HepG2 (cell line): ENCODE measurements around the gene ZNF747. TPM values are rescaled to one million over a fixed set of nuclear protein-coding genes. Genes with fewer than 3 reads are reported as not detected.

Experiments
- ARNT2 ChIP-seq: sonication (generic); formaldehyde crosslinking; IDR thresholded peaks from 2 replicates; pipeline ENCODE4 v1.8.0; 2022; ENCODE audit warnings: mild to moderate bottlenecking, low read depth, missing genetic modification reagents, moderate library complexity
- FIP1L1 ChIP-seq: fragments of 200-400 bp; formaldehyde crosslinking; IDR thresholded peaks from 2 replicates; pipeline ENCODE4 v1.6.1; 2018; ENCODE audit warnings: low read depth, mild to moderate bottlenecking, low read length, moderate library complexity, borderline replicate concordance; ENCODE audit not compliant: insufficient read depth
- FOXK1 ChIP-seq: sonication (generic); formaldehyde crosslinking; IDR thresholded peaks from 2 replicates; pipeline ENCODE4 v1.4.0; 2020; ENCODE audit warnings: low read depth, missing genetic modification reagents, borderline replicate concordance
- KAT7 ChIP-seq: IDR thresholded peaks from 2 replicates; pipeline ENCODE4 v1.6.1; 2018; ENCODE audit warnings: borderline replicate concordance, missing compliant biosample characterization
- KDM2A ChIP-seq: sonication (generic); formaldehyde crosslinking; IDR thresholded peaks from 2 replicates; pipeline ENCODE4 v1.4.0; 2020; ENCODE audit warnings: low read depth, missing genetic modification reagents, borderline replicate concordance
- KLF15 ChIP-seq: sonication (generic); formaldehyde crosslinking; IDR thresholded peaks from 2 replicates; pipeline ENCODE4 v1.8.1; 2023; ENCODE audit warnings: borderline replicate concordance, mild to moderate bottlenecking, inconsistent platforms, missing genetic modification reagents, mixed read lengths
- NFRKB ChIP-seq: fragments of 450-650 bp; IDR thresholded peaks from 2 replicates; pipeline ENCODE4 v1.6.1; 2017
- RAD21 ChIP-seq: fragments of 450-650 bp; formaldehyde crosslinking; IDR thresholded peaks from 2 replicates; pipeline ENCODE4 v1.5.0; 2020; ENCODE audit warnings: mild to moderate bottlenecking
- SMAD1 ChIP-seq: sonication (generic); formaldehyde crosslinking; IDR thresholded peaks from 2 replicates; pipeline ENCODE4 v1.4.0; 2020; ENCODE audit warnings: missing genetic modification reagents, low read depth, mild to moderate bottlenecking, borderline replicate concordance
- SNAPC2 ChIP-seq: sonication (generic); formaldehyde crosslinking; IDR thresholded peaks from 2 replicates; pipeline ENCODE4 v1.8.1; 2022; ENCODE audit warnings: mild to moderate bottlenecking, missing genetic modification reagents
- SP2 ChIP-seq: sonication (generic); formaldehyde crosslinking; IDR thresholded peaks from 2 replicates; pipeline ENCODE4 v1.5.1; 2020; ENCODE audit warnings: mild to moderate bottlenecking, missing genetic modification reagents
- SRSF1 ChIP-seq: fragments of 200-400 bp; formaldehyde crosslinking; optimal IDR thresholded peaks from 2 replicates; pipeline ENCODE3; 2017; ENCODE audit warnings: mild to moderate bottlenecking, low read depth, low read length, moderate library complexity
- STAT5B ChIP-seq: sonication (generic); formaldehyde crosslinking; IDR thresholded peaks from 2 replicates; pipeline ENCODE4 v1.4.0; 2020; ENCODE audit warnings: missing genetic modification reagents
- ZBTB21 ChIP-seq: sonication (generic); formaldehyde crosslinking; IDR thresholded peaks from 2 replicates; pipeline ENCODE4 v1.4.0; 2020; ENCODE audit warnings: missing genetic modification reagents
- ZBTB42 ChIP-seq: sonication (generic); formaldehyde crosslinking; IDR thresholded peaks from 2 replicates; pipeline ENCODE4 v1.5.0; 2020; ENCODE audit warnings: mild to moderate bottlenecking, missing genetic modification reagents
- ZMYM2 ChIP-seq: sonication (generic); formaldehyde crosslinking; IDR thresholded peaks from 2 replicates; pipeline ENCODE4 v1.8.0; 2022; ENCODE audit warnings: mild to moderate bottlenecking, missing genetic modification reagents
- ZNF101 ChIP-seq: sonication (generic); formaldehyde crosslinking; IDR thresholded peaks from 2 replicates; pipeline ENCODE4 v1.4.0; 2020; ENCODE audit warnings: mild to moderate bottlenecking, low read depth, missing genetic modification reagents, borderline replicate concordance
- ZNF207 ChIP-seq: fragments of 450-650 bp; IDR thresholded peaks from 2 replicates; pipeline ENCODE4 v1.6.1; 2016; ENCODE audit warnings: antibody characterized with exemption, borderline replicate concordance
- ZNF335 ChIP-seq: sonication (generic); formaldehyde crosslinking; IDR thresholded peaks from 2 replicates; pipeline ENCODE4 v1.4.0; 2020; ENCODE audit warnings: missing genetic modification reagents
- ZNF337 ChIP-seq: sonication (generic); formaldehyde crosslinking; IDR thresholded peaks from 2 replicates; pipeline ENCODE4 v1.5.1; 2020; ENCODE audit warnings: missing genetic modification reagents, low read depth, mild to moderate bottlenecking, borderline replicate concordance
- ZNF546 ChIP-seq: sonication (generic); formaldehyde crosslinking; conservative IDR thresholded peaks from 2 replicates; pipeline ENCODE4 v1.8.1; 2023; ENCODE audit warnings: mild to moderate bottlenecking, missing genetic modification reagents
- ZNF605 ChIP-seq: sonication (generic); formaldehyde crosslinking; IDR thresholded peaks from 2 replicates; pipeline ENCODE4 v1.8.0; 2022; ENCODE audit warnings: mild to moderate bottlenecking, missing genetic modification reagents
- polyA plus RNA-seq, 8 experiments: library from polyadenylated mRNA; depleted of rRNA in 3 of 8; stranded (reverse) in 7 of 8; unstranded in 1 of 8; fragments of >200 nt; fragmentation: Illumina TruSeq in 4 of 8; extraction: Trizol in 4 of 8; gene quantifications; 2 replicates each; pipeline versions ENCODE4 v1.2.1 to v1.2.3, GENCODE V29; 2011 to 2016; ENCODE audit warnings: low read depth in 4 of 8, missing spikeins in 1 of 8, mixed read lengths in 1 of 8; ENCODE audit not compliant: insufficient read depth in 1 of 8
- total RNA-seq, 5 experiments: library from RNA; depleted of rRNA; stranded (reverse); fragments of >200 nt; fragmentation: Illumina TruSeq; extraction: Trizol; gene quantifications; 2 replicates each; pipeline ENCODE4 v1.2.3, GENCODE V29; 2016; ENCODE audit warnings: low read depth in 1 of 5
- TF ChIP-seq, protein P1 (sequence below): IDR thresholded peaks from 2 replicates; pipeline ENCODE4 v1.6.1; 2016
- TF ChIP-seq, protein P2 (sequence below): sonication (generic); formaldehyde crosslinking; IDR thresholded peaks from 2 replicates; pipeline ENCODE4 v1.5.0; 2020; ENCODE audit warnings: missing genetic modification reagents, mild to moderate bottlenecking, borderline replicate concordance
- TF ChIP-seq, protein P3 (sequence below): sonication (generic); formaldehyde crosslinking; conservative IDR thresholded peaks from 2 replicates; pipeline ENCODE4 v1.8.0; 2022; ENCODE audit warnings: mild to moderate bottlenecking, moderate library complexity, missing genetic modification reagents

The ZNF747 gene
- total and polyA plus RNA-seq, 2 of the 13 experiments (the other 11 are each of a cell fraction or from before 2014, with no cell fraction given), result 7.2 to 10.2 TPM

DNA sequence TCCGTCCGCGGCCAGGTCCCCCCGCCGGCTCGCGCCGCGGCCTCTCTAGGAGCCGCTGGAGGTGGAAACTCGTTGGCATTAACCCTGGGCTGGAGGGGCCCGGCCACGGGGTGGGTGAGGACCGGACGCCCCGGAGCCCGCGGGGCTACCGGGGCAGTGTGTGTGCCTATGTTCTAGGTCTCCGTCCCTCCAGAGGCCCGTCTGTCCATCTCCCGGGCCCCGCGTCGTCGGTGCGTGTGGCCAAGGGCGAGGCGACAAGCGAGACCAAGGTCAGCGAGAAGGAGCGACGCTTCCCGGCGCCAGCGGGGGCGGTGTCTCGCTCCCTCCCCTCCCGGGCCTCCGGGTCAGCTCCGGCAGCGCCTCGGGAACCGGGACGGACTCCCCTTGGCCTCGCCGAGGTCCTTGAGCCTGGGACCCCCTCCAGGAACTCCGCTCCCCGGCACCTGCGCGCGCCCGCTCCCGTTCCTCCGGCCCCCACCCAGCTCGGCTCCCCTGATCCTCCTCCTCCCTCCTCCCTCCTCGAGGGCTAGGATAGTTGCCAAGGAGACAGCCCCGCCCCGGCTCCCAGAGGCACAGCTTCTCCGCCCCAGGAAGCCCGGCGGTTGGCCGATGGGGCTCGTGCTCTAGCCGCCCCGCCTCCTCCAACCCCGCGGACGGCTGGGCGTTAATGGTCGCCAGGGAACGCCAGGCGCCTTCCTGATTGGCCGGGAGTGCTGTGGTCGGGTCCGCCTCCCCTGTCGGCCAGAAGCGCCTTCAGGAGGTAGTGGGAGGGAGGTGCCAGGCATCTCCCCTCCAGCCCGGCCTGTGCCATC is 7.6 kb downstream of the ZNF747 start (continued):
- TF ChIP-seq, protein P1, sequence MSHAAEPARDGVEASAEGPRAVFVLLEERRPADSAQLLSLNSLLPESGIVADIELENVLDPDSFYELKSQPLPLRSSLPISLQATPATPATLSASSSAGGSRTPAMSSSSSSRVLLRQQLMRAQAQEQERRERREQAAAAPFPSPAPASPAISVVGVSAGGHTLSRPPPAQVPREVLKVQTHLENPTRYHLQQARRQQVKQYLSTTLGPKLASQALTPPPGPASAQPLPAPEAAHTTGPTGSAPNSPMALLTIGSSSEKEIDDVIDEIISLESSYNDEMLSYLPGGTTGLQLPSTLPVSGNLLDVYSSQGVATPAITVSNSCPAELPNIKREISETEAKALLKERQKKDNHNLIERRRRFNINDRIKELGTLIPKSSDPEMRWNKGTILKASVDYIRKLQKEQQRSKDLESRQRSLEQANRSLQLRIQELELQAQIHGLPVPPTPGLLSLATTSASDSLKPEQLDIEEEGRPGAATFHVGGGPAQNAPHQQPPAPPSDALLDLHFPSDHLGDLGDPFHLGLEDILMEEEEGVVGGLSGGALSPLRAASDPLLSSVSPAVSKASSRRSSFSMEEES (CRISPR knock-in tag), result no peak
- no peak for TF ChIP-seq ARNT2 (CRISPR knock-in tag)
- TF ChIP-seq NFRKB, result no peak
- TF ChIP-seq ZNF337 (CRISPR knock-in tag), result no peak
- peak; percentile 42; the same call in 1 of the 2 replicates for TF ChIP-seq KAT7 (CRISPR knock-in tag)
- TF ChIP-seq ZNF546 (CRISPR knock-in tag), result no peak
- TF ChIP-seq KLF15 (CRISPR knock-in tag), result no peak; the same call in 1 of the 2 replicates
- TF ChIP-seq, protein P2, sequence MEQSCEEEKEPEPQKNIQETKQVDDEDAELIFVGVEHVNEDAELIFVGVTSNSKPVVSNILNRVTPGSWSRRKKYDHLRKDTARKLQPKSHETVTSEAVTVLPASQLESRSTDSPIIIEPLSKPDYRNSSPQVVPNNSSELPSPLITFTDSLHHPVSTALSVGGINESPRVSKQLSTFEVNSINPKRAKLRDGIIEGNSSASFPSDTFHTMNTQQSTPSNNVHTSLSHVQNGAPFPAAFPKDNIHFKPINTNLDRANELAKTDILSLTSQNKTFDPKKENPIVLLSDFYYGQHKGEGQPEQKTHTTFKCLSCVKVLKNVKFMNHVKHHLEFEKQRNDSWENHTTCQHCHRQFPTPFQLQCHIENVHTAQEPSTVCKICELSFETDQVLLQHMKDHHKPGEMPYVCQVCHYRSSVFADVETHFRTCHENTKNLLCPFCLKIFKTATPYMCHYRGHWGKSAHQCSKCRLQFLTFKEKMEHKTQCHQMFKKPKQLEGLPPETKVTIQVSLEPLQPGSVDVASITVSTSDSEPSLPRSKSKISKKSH (CRISPR knock-in tag), result no peak
- 0 out of 2 replicates have a peak, but pooled peaks have one; percentile 24 for TF ChIP-seq SMAD1 (CRISPR knock-in tag)
- peak; percentile 40; the same call in 1 of the 2 replicates for TF ChIP-seq SNAPC2 (CRISPR knock-in tag)
- peak; percentile 91 for TF ChIP-seq KDM2A (CRISPR knock-in tag)
- 0 out of 2 replicates have a peak, but pooled peaks have one; percentile 34 for TF ChIP-seq ZBTB21 (CRISPR knock-in tag)
- no peak for TF ChIP-seq ZNF207
- TF ChIP-seq ZNF101 (CRISPR knock-in tag), result no peak
- TF ChIP-seq, protein P3, sequence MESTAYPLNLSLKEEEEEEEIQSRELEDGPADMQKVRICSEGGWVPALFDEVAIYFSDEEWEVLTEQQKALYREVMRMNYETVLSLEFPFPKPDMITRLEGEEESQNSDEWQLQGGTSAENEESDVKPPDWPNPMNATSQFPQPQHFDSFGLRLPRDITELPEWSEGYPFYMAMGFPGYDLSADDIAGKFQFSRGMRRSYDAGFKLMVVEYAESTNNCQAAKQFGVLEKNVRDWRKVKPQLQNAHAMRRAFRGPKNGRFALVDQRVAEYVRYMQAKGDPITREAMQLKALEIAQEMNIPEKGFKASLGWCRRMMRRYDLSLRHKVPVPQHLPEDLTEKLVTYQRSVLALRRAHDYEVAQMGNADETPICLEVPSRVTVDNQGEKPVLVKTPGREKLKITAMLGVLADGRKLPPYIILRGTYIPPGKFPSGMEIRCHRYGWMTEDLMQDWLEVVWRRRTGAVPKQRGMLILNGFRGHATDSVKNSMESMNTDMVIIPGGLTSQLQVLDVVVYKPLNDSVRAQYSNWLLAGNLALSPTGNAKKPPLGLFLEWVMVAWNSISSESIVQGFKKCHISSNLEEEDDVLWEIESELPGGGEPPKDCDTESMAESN (CRISPR knock-in tag), result peak; percentile 67
- no peak for TF ChIP-seq ZMYM2 (CRISPR knock-in tag)
- peak; percentile 81 for TF ChIP-seq SRSF1
- peak; percentile 23; the same call in 1 of the 2 replicates for TF ChIP-seq ZNF605 (CRISPR knock-in tag)
- TF ChIP-seq ZBTB42 (CRISPR knock-in tag), result no peak
- peak; percentile 68 for TF ChIP-seq SP2 (CRISPR knock-in tag)
- TF ChIP-seq RAD21 (CRISPR knock-in tag), result peak; percentile 75
- no peak for TF ChIP-seq ZNF335 (CRISPR knock-in tag)
- TF ChIP-seq STAT5B (CRISPR knock-in tag), result no peak
- no peak; the same call in 1 of the 2 replicates for TF ChIP-seq FOXK1
- no peak for TF ChIP-seq FIP1L1
